ENCODE results near the gene PRSS22.

DNA sequence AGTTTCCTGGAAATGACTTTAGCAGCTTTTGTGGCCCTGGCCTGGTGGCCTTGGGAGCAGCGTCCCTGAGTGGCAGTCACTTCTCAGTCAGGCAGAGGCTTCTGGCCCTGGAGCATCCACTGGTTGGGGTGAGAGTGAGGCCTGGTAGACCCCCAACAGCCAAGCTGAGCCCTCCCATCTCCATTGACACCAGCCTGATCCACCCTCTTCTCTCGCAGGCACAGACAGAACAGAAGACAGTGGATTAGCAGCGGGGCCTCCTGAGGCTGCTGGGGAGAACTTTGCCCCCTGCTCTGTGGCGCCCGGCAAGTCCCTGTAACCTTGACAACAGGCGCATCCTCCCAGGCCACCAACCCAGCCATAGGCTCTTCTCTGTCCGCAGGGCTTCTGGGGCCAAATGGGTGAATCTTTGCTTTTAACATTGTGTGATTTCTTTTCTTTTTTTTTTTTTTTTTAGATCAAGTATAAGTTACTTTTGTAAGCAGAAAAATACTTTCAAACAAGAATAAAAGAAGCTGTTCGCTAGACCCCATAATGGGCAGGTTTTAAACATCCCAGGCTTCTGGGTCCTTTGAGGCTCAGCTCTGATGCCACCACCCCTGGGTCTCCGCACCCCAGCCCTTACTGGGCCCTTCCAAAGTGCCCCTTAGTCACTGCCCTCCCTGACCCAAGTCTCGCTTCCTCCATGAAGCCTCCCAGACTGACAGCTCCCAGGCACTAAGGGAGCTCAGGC, 41.0 kb upstream of the PRSS22 start:
- TF ChIP-seq, protein P1, sequence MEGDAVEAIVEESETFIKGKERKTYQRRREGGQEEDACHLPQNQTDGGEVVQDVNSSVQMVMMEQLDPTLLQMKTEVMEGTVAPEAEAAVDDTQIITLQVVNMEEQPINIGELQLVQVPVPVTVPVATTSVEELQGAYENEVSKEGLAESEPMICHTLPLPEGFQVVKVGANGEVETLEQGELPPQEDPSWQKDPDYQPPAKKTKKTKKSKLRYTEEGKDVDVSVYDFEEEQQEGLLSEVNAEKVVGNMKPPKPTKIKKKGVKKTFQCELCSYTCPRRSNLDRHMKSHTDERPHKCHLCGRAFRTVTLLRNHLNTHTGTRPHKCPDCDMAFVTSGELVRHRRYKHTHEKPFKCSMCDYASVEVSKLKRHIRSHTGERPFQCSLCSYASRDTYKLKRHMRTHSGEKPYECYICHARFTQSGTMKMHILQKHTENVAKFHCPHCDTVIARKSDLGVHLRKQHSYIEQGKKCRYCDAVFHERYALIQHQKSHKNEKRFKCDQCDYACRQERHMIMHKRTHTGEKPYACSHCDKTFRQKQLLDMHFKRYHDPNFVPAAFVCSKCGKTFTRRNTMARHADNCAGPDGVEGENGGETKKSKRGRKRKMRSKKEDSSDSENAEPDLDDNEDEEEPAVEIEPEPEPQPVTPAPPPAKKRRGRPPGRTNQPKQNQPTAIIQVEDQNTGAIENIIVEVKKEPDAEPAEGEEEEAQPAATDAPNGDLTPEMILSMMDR (conservative IDR thresholded peaks at IDR 0.05; ENCODE audit: low read length): no peak
- no peak for TF ChIP-seq EZH2phosphoT487 (IDR thresholded peaks at IDR 0.05; ENCODE audit: borderline replicate concordance)
